Measurements from ENCODE around the gene DDX21.

DNA sequence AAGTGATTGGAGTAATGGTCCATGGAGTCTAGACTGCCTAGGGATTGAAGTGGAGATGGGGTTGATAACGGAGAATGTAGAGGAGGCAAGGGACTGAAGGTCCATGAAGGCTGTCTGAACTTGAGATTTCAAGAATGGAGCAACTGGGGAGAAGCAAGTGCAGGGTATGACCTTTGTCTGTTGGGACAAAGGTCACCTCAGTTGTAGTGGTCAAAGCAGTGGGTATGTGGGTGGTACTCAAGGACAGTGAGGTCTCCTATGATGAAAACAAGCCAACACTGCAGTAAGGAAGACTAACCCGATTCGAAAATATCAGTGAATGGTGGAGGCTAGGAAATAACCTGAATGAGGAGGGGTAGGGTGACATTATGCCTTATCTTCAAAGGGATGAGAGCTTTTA, 5.4 kb upstream of the DDX21 start:
- no peak for TF ChIP-seq CTCF (IDR thresholded peaks at IDR 0.05; ENCODE audit: extremely low read depth in 1 of 2, insufficient read depth in 1 of 2, low read depth in 1 of 2, low read length in 2 of 2)
- TF ChIP-seq POLR2AphosphoS5 (IDR thresholded peaks at IDR 0.05; ENCODE audit: insufficient read depth, low read depth, low read length), result no peak
- no peak for TF ChIP-seq EZH2 (IDR thresholded peaks at IDR 0.05; ENCODE audit: borderline replicate concordance, low read depth, low read length, severe bottlenecking)

Measured in endothelial cell of umbilical vein (primary cell).